Type B pancreatic cell (in vitro differentiated cells): ENCODE measurements around the gene PMVK. TPM values are rescaled to one million over a fixed set of nuclear protein-coding genes. Genes with fewer than 3 reads are reported as not detected.

Experiments used
- DNase-seq: peaks from one replicate; pipeline ENCODE4 v3.0.0; 2021; ENCODE audit warnings: mixed read lengths; ENCODE audit not compliant: unreplicated experiment; ENCODE audit errors: extremely low spot score
- H3K27ac Mint-ChIP-seq: 2 replicates; pipeline ENCODE4 v1.8.0; 2021; ENCODE audit warnings: mild to moderate bottlenecking, mixed read lengths
- H3K27me3 Mint-ChIP-seq: 2 replicates; pipeline ENCODE4 v1.8.0; 2021; ENCODE audit warnings: mixed read lengths
- H3K36me3 Mint-ChIP-seq: 2 replicates; pipeline ENCODE4 v1.8.0; 2021; ENCODE audit warnings: mixed read lengths
- H3K4me1 Mint-ChIP-seq: one replicate; pipeline ENCODE4 v1.8.0; 2021; ENCODE audit warnings: mixed read lengths; ENCODE audit not compliant: unreplicated experiment
- H3K4me3 Mint-ChIP-seq: 2 replicates; pipeline ENCODE4 v1.8.0; 2021; ENCODE audit warnings: mild to moderate bottlenecking, mixed read lengths
- H3K9me3 Mint-ChIP-seq: 2 replicates; pipeline ENCODE4 v1.8.0; 2021; ENCODE audit warnings: mixed read lengths
- total RNA-seq: library from RNA; stranded (reverse); gene quantifications from 2 replicates; pipeline ENCODE4 v1.2.1, GENCODE V29; 2021; ENCODE audit warnings: low replicate concordance
- TF ChIP-seq, protein P1 (sequence below): fragments of 200-600 bp; sonication (generic); conservative IDR thresholded peaks from 2 replicates; pipeline ENCODE4 v1.5.0; 2021; ENCODE audit warnings: antibody characterized with exemption, mild to moderate bottlenecking

The PMVK gene
- total RNA-seq, 1 donor from 2014 or later: 30.3 TPM

DNA sequence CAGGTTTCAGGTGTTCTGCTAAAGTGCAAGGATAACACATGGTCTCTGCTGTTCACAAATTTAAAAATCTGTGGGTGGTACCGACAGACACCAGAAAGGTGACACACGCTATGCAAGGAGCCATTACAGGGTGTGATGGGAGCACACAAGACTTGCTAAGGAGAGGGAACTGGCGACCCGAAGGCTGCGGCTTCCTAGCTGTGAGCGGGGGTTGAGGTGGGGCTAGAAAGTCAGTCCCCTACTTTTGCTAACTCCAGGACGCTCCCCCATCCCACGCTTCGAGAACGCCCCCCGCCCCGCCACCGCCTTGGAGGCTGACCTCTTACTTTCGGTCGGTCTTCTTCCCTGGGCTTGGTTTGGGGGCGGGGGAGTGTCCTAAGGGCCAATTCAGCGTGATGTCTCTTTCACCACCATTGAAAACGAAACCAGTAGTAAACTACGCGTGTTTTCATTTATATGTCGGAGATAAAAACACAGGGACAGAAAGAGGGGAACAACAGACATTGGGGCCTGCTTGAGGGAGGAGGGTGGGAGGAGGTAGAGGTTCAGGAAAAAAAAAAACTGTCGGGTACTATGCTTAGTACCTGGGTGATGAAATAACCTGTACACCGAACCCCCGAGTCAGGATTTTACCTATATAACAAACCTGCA is 39.0 kb upstream of the PMVK start:
- no peaks in the 10 kb centered on the region for H3K9me3 Mint-ChIP-seq
- H3K36me3 Mint-ChIP-seq: peaks cover 4% of the 10 kb centered on the region
- DNase-seq: no peak

DNA sequence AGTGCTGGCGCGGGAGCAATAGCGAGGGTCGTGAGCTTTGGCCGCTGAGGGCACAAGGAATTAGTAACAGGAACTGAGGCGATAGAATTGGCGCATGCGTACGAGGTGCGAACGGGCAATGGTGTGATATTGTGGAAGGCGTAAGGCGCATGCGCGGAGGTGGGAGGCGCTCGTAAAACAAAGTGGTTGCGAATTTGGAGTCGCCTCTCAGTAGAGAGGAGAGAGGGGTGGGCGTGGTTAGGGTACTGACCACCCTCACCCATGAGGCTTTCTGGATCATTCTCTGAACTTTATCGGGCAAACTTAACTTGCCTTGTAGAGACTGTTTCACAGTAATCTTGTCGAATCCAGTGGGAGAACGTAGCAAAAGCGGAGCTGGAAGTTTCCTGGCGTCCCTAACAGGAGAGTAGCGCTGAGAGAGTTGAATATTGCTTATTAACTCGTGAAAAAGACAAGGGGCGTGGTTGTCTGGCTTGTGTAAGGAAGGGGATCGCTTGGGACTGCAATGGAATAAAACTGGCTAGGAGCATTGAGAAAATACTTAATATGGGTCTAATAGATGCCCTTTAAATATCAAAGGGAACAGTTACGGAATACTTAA is 38.4 kb upstream of the PMVK start:
- Mint-ChIP-seq H3K27ac (no peak overlapping the region), H3K27me3 (no peaks in the 10 kb centered on the region), H3K36me3 (peaks cover 4% of the 10 kb centered on the region), H3K4me3 (no peak overlapping the region), H3K9me3 (no peaks in the 10 kb centered on the region), H3K4me1 (peaks cover 29% of the 10 kb centered on the region)
- TF ChIP-seq, protein P1, sequence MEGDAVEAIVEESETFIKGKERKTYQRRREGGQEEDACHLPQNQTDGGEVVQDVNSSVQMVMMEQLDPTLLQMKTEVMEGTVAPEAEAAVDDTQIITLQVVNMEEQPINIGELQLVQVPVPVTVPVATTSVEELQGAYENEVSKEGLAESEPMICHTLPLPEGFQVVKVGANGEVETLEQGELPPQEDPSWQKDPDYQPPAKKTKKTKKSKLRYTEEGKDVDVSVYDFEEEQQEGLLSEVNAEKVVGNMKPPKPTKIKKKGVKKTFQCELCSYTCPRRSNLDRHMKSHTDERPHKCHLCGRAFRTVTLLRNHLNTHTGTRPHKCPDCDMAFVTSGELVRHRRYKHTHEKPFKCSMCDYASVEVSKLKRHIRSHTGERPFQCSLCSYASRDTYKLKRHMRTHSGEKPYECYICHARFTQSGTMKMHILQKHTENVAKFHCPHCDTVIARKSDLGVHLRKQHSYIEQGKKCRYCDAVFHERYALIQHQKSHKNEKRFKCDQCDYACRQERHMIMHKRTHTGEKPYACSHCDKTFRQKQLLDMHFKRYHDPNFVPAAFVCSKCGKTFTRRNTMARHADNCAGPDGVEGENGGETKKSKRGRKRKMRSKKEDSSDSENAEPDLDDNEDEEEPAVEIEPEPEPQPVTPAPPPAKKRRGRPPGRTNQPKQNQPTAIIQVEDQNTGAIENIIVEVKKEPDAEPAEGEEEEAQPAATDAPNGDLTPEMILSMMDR: no peak
- DNase-seq: peak; percentile 94

More for the DNA sequence above, 39.0 kb upstream of the PMVK start:
- no peaks in the 10 kb centered on the region for H3K27me3 Mint-ChIP-seq
- no peak overlapping the region for H3K27ac Mint-ChIP-seq
- no peak overlapping the region for H3K4me3 Mint-ChIP-seq
- TF ChIP-seq, protein P1: no peak
- peaks cover 29% of the 10 kb centered on the region for H3K4me1 Mint-ChIP-seq

DNA sequence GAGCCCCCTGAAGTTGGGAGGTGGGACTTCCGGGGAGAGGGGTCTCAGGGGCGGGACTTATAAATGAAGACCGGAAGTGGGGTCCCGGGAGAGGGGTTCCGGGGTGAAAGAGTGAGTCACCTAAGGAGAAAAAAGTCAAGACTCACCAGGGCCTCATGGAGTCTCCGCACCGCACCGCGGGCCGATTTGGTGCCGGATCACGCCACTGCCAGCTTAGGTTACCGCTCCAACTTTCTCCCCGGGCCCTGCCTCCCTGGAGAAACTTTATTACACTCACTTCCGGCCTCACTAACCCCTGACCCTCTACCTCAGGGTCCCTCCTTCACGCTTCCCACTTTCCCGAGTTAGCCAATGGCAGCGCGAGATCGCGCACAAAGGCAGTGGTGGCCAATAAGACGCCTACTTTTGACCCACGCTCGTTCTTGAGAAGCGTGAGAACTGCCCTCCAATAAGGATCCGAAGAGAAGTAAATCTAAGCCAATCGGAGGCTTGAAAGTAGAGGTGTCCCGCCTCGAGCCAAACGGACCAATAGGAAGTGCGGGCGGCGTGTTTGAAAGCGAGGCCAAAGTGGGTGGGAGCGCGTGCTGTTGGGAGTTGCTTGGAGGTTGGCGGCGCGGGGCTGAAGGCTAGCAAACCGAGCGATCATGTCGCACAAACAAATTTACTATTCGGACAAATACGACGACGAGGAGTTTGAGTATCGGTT is 37.7 kb upstream of the PMVK start, which contains the start of gene CKS1B:
CKS1B (plus strand) TSS at position 580 of the 706 bp plus-strand sequence; CDS start at position 645, 65 bp downstream.
- DNase-seq: peak; percentile 96
- no peak within 1 kb of the TSS for H3K27ac Mint-ChIP-seq
- H3K9me3 Mint-ChIP-seq: no peaks in the 10 kb centered on the region
- TF ChIP-seq, protein P1: no peak
- peaks cover under 1% of the 10 kb centered on the region for H3K36me3 Mint-ChIP-seq
- no peaks in the 10 kb centered on the region for H3K27me3 Mint-ChIP-seq
- peaks cover 33% of the 10 kb centered on the region for H3K4me1 Mint-ChIP-seq
- no peak within 1 kb of the TSS for H3K4me3 Mint-ChIP-seq

DNA sequence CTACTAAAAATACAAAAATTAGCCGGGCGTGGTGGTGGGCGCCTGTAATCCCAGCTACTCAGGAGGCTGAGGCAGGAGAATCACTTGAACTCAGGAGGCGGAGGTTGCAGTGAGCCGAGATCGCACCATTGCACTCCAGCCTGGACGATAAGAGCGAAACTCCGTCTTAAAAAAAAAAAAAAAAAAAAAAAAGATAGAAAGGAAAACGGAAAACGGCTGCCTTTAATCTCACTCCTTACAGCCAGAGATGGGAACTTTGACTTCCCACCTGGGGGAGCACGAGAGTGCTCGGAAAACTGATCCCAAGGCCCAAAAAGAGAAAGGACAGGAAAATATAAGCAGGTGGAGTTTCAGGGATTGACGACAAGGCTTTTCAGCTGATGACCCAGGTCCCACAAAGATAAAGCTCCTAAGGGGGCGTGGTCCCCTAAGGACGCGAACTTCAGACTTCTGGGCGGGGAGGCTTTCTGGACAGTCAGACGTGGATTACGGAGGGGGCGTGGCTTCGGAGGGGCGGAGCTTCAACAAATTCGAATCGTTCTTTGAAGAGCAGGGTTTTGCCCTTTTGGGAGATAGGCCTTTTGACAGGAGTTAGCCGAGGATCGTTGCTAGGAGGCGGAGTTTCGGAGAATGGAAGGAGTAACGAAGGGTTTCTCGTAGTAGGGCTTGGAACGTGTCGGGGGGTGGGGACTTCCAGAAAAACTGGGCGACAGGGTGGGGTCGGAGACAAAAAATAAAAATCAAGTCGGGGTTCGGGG is 37.0 kb upstream of the PMVK start:
- no peak overlapping the region for H3K27ac Mint-ChIP-seq
- H3K4me1 Mint-ChIP-seq: peaks cover 37% of the 10 kb centered on the region
- no peaks in the 10 kb centered on the region for H3K9me3 Mint-ChIP-seq
- H3K4me3 Mint-ChIP-seq: peak overlapping the region; percentile 83
- DNase-seq: peak; percentile 94
- H3K36me3 Mint-ChIP-seq: peaks cover 3% of the 10 kb centered on the region
- no peaks in the 10 kb centered on the region for H3K27me3 Mint-ChIP-seq
- TF ChIP-seq, protein P1: peak; percentile 35

DNA sequence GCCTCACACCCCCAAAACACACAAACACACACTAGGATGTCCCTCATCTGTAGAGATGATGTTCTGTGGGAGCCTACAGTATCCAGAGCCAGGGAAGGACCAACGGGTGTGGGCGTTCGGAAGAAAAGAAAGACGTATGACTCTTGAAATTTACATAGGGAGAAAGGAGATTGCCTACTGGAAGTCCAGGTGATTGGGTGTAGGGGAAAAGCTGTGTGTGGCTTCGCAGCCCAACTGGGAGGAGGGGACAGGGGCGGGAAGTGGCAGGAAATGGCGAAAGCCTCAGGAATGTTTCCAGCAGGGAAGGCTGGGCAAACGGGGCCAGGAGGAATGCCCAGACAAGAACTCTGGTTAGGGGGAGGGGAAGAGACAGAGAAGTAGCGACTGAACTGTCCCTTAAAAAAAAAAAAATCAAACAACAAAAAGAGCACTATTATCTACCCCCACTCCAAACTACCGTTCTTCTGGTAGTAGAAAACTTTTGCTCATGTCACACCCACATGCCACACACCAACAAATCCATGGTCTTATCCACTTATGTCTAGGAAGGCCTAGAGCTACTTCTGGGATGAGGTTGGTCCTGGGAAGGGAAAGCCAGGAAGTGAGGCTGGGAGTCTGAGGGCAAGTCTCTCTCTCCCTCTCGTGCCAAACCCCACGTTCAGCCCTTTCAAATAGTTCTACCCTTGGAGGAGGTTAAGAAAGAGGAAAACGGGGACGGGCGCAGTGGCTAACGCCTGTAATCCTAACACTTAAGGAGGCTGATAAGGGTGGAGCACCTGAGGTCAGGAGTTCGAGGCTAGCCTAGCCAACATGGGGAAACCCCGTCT is 36.2 kb upstream of the PMVK start:
- H3K4me1 Mint-ChIP-seq: peaks cover 42% of the 10 kb centered on the region
- H3K36me3 Mint-ChIP-seq: peaks cover 7% of the 10 kb centered on the region
- no peak overlapping the region for H3K27ac Mint-ChIP-seq
- H3K9me3 Mint-ChIP-seq: no peaks in the 10 kb centered on the region
- peak overlapping the region; percentile 83 for H3K4me3 Mint-ChIP-seq
- no peak for DNase-seq
- no peaks in the 10 kb centered on the region for H3K27me3 Mint-ChIP-seq
- TF ChIP-seq, protein P1: no peak
